Thyroid gland (tissue), 4 donors: ENCODE results near the gene GMPR.

Experiments used
- CTCF ChIP-seq, 6 experiments: fragments of 200-600 bp in 3 of 6; fragments of 450-650 bp in 3 of 6; sonication (generic) in 3 of 6; IDR thresholded peaks; one replicate each; pipeline ENCODE4 v1.5.1; 2016 to 2019; ENCODE audit warnings: antibody characterized with exemption in 6 of 6, mild to moderate bottlenecking in 2 of 6, inconsistent platforms in 1 of 6, moderate library complexity in 1 of 6
- POLR2A ChIP-seq, 2 donors: fragments of 450-650 bp; IDR thresholded peaks; one replicate each; pipeline ENCODE4 v1.6.1; 2017; ENCODE audit warnings: antibody characterized with exemption in 2 of 2, mild to moderate bottlenecking in 2 of 2, moderate library complexity in 1 of 2

- TF ChIP-seq CTCF (IDR thresholded peaks at IDR 0.05), result no peak
- no peak for TF ChIP-seq POLR2A (IDR thresholded peaks at IDR 0.05)
Observed at GRCh38 chr6:16267428-16268263, 29.3 kb downstream of the GMPR start.
